Lung (tissue), 12 donors: Measurements from ENCODE around the gene PTPN7. TPM values are rescaled to one million over a fixed set of nuclear protein-coding genes. Genes with fewer than 3 reads are reported as not detected.

Experiments used
- ATAC-seq: fragments of 200-7000 bp; cut with Tn5 transposase; one replicate; pipeline ENCODE4 v1.9.1; 2020; ENCODE audit warnings: moderate number of reproducible peaks; ENCODE audit not compliant: insufficient read depth, low FRiP score
- DNase-seq, 3 donors: peaks; one replicate each; pipeline ENCODE4 v3.0.0-alpha.2; 2013 to 2017
- H3K27ac ChIP-seq, 2 donors: one replicate each; pipeline ENCODE4 v1.5.1; 2013; ENCODE audit warnings: mild to moderate bottlenecking in 2 of 2, moderate library complexity in 2 of 2, control low read depth in 1 of 2, inconsistent platforms in 1 of 2, low read depth in 1 of 2, low read length in 1 of 2
- H3K27me3 ChIP-seq, 3 donors: one replicate each; pipeline ENCODE4 v1.5.1; 2013; ENCODE audit warnings: low read length in 2 of 3; ENCODE audit not compliant: control insufficient read depth in 3 of 3, insufficient read depth in 3 of 3
- H3K36me3 ChIP-seq, 4 donors: one replicate each; pipeline ENCODE4 v1.5.1; 2013; ENCODE audit warnings: low read length in 4 of 4, mild to moderate bottlenecking in 1 of 4, moderate library complexity in 1 of 4; ENCODE audit not compliant: control insufficient read depth in 4 of 4, insufficient read depth in 4 of 4
- H3K4me1 ChIP-seq, 5 donors: one replicate each; pipeline ENCODE4 v1.5.1; 2013; ENCODE audit warnings: low read length in 5 of 5, mild to moderate bottlenecking in 2 of 5, moderate library complexity in 1 of 5; ENCODE audit not compliant: control insufficient read depth in 5 of 5, insufficient read depth in 5 of 5
- H3K4me3 ChIP-seq: one replicate; pipeline ENCODE4 v1.5.1; 2013; ENCODE audit warnings: mild to moderate bottlenecking, control low read depth, moderate library complexity
- H3K9ac ChIP-seq, 2 donors: one replicate each; pipeline ENCODE4 v1.5.1; 2013; ENCODE audit warnings: low read length in 2 of 2, control low read depth in 1 of 2; ENCODE audit not compliant: insufficient read depth in 1 of 2
- H3K9me3 ChIP-seq, 4 donors: one replicate each; pipeline ENCODE4 v1.5.1; 2013; ENCODE audit warnings: low read length in 3 of 4, mild to moderate bottlenecking in 1 of 4, moderate library complexity in 1 of 4; ENCODE audit not compliant: control insufficient read depth in 4 of 4, insufficient read depth in 3 of 4
- WGBS, 2 donors: extraction: QIAGEN DNeasy Blood & Tissue Kit; methylation state at CpG; one replicate each; pipeline ENCODE4 v1.1.7; 2013; 5-methylcytosine and 5-hydroxymethylcytosine counted together
- polyA plus RNA-seq, 2 donors: library from polyadenylated mRNA; stranded (reverse); fragments of 200-250 nt; gene quantifications; one replicate each; pipeline ENCODE4 v1.2.1, GENCODE V29; 2013
- total RNA-seq, 2 donors: library from RNA; depleted of rRNA in 1 of 2; stranded (reverse); fragments of >200 nt in 1 of 2; gene quantifications; one replicate each; pipeline ENCODE4 v1.2.1, GENCODE V29; 2014 to 2021
- TF ChIP-seq, protein P1 (sequence below): IDR thresholded peaks from 2 replicates; pipeline ENCODE4 v1.5.1; 2012; ENCODE audit warnings: mild to moderate bottlenecking; ENCODE audit errors: control extremely low read depth, extremely low read depth
- donor health status: control.
- donor health status: control.
- donor health status: Bipolar disorder and iron deficiency.
- donor health status: healthy.
- donor health status: DM: yes; HTN: yes; CAD: no.

Gene PTPN7
- total and polyA plus RNA-seq, 4 donors: 2.9 to 14.0 (median 5.7) TPM

DNA sequence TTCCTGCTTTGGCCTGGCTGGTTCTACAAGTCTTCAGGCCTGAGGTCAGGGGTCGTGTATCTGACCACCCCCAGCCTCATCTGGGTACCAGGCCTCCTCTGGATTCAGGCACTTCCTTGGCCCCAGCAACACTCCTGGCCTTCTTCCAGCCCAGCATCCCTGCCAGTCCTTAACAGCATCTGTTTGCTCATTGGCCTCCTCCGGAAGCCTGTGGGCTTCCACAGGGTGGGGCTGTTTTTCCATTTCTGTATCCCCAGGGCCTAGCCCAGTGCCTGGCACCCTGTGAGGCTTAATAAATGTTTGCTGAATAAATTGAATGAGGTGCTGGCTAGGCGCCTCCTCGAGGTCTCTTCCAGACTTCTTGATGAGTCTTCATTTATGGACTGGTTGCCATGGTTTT, 59.2 kb downstream of the PTPN7 start:
- 67 to 72% methylated on average over 4 of the region's 4 CpGs for WGBS, 2 donors
- peaks cover 0 to 4% (median 0%) of the 10 kb centered on the region in 5 donors for H3K4me1 ChIP-seq
- H3K9me3 ChIP-seq: no peaks in the 10 kb centered on the region
- H3K4me3 ChIP-seq: no peak overlapping the region
- ATAC-seq (no peak), DNase-seq (no peak)
- TF ChIP-seq, protein P1, sequence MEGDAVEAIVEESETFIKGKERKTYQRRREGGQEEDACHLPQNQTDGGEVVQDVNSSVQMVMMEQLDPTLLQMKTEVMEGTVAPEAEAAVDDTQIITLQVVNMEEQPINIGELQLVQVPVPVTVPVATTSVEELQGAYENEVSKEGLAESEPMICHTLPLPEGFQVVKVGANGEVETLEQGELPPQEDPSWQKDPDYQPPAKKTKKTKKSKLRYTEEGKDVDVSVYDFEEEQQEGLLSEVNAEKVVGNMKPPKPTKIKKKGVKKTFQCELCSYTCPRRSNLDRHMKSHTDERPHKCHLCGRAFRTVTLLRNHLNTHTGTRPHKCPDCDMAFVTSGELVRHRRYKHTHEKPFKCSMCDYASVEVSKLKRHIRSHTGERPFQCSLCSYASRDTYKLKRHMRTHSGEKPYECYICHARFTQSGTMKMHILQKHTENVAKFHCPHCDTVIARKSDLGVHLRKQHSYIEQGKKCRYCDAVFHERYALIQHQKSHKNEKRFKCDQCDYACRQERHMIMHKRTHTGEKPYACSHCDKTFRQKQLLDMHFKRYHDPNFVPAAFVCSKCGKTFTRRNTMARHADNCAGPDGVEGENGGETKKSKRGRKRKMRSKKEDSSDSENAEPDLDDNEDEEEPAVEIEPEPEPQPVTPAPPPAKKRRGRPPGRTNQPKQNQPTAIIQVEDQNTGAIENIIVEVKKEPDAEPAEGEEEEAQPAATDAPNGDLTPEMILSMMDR: no peak
- no peaks in the 10 kb centered on the region for H3K27me3 ChIP-seq
- H3K27ac ChIP-seq: no peak overlapping the region
- no peaks in the 10 kb centered on the region for H3K36me3 ChIP-seq
- H3K9ac ChIP-seq: no peak overlapping the region

Other genes with a start within 250 kb of the PTPN7 start
- 10 to 100 TPM; 11.4 to 25.1 TPM for gene LMOD1, start 214.1 kb downstream of the PTPN7 start, total RNA-seq
- gene LMOD1, start 214.1 kb downstream of the PTPN7 start, polyA plus RNA-seq: 10 to 100 TPM in 1 of 2 donors, 1 to 10 TPM in 1; 9.6 to 24.9 TPM
- 10 to 100 TPM; 25.9 to 44.4 TPM for gene TIMM17A, start 205.1 kb downstream of the PTPN7 start, total RNA-seq
- 10 to 100 TPM; 26.1 to 56.1 TPM for gene TIMM17A, start 205.1 kb downstream of the PTPN7 start, polyA plus RNA-seq
- gene RNPEP, start 178.0 kb downstream of the PTPN7 start, total RNA-seq: 10 to 100 TPM; 40.7 to 74.9 TPM
- gene RNPEP, start 178.0 kb downstream of the PTPN7 start, polyA plus RNA-seq: 10 to 100 TPM; 45.9 to 49.2 TPM
- 100 to 1,000 TPM; 150 to 219 TPM for gene ELF3, start 150.0 kb downstream of the PTPN7 start, total RNA-seq
- gene ELF3, start 150.0 kb downstream of the PTPN7 start, polyA plus RNA-seq: 100 to 1,000 TPM; 143 to 148 TPM
- gene GPR37L1, start 37.7 kb downstream of the PTPN7 start, total RNA-seq: under 1 TPM in 1 of 2 donors, not detected in 1; 0.09 TPM
- under 1 TPM; 0.04 to 0.05 TPM for gene GPR37L1, start 37.7 kb downstream of the PTPN7 start, polyA plus RNA-seq
- gene ARL8A, start 15.9 kb downstream of the PTPN7 start, total RNA-seq: 10 to 100 TPM; 27.8 to 82.0 TPM
- gene ARL8A, start 15.9 kb downstream of the PTPN7 start, polyA plus RNA-seq: 10 to 100 TPM; 43.6 to 54.0 TPM
- 1 to 10 TPM; 1.3 to 4.1 TPM for gene LGR6, start 33.2 kb upstream of the PTPN7 start, total RNA-seq
- 1 to 10 TPM in 1 of 2 donors, under 1 TPM in 1; 0.57 to 1.3 TPM for gene LGR6, start 33.2 kb upstream of the PTPN7 start, polyA plus RNA-seq
- gene UBE2T, start 181.3 kb upstream of the PTPN7 start, total RNA-seq: 1 to 10 TPM; 3.7 to 6.3 TPM
- 10 to 100 TPM; 10.4 to 10.9 TPM for gene UBE2T, start 181.3 kb upstream of the PTPN7 start, polyA plus RNA-seq
- gene PPP1R12B, start 188.1 kb upstream of the PTPN7 start, total RNA-seq: 100 to 1,000 TPM in 1 of 2 donors, 10 to 100 TPM in 1; 37.0 to 122 TPM
- gene PPP1R12B, start 188.1 kb upstream of the PTPN7 start, polyA plus RNA-seq: 1 to 10 TPM; 6.0 to 7.0 TPM